NB4 (cell line): ENCODE data around the gene MBNL3.

ENCODE experiments used
- CTCF ChIP-seq: IDR thresholded peaks from one replicate; pipeline ENCODE4 v1.5.1; 2012; ENCODE audit warnings: low read depth, low read length
- MAX ChIP-seq: IDR thresholded peaks from 2 replicates; pipeline ENCODE4 v1.6.1; 2011; ENCODE audit warnings: low read depth, low read length
- MYC ChIP-seq: IDR thresholded peaks from 2 replicates; pipeline ENCODE4 v1.6.1; 2011; ENCODE audit warnings: low read depth, low read length
- POLR2A ChIP-seq: IDR thresholded peaks from 2 replicates; pipeline ENCODE4 v1.6.1; 2011; ENCODE audit warnings: mild to moderate bottlenecking; ENCODE audit not compliant: insufficient read length; ENCODE audit errors: extremely low read depth

- peak; percentile 26 for TF ChIP-seq CTCF
- no peak for TF ChIP-seq MYC
- TF ChIP-seq POLR2A: no peak
- no peak for TF ChIP-seq MAX
These were observed 25.4 kb downstream of the MBNL3 start for GRCh38 chrX:132463411-132463810.
